GM21528 (cell line): ENCODE results near the gene TMEM190.
"Not testable (repeated sequence)": the region's sequence is repeated elsewhere in the genome, so short reads cannot be mapped to it uniquely, and the experiment has no call there.

Experiments
- ATAC-seq: cut with Tn5 transposase; IDR thresholded peaks from one replicate; pipeline ENCODE4 v1.9.1; 2021; ENCODE audit warnings: mild to moderate bottlenecking, moderate library complexity; ENCODE audit not compliant: unreplicated experiment, low FRiP score

Gene TMEM190

GRCh38 chr19:55418185-55418584 is 41.6 kb downstream of the TMEM190 start:
- ATAC-seq, result no peak

DNA sequence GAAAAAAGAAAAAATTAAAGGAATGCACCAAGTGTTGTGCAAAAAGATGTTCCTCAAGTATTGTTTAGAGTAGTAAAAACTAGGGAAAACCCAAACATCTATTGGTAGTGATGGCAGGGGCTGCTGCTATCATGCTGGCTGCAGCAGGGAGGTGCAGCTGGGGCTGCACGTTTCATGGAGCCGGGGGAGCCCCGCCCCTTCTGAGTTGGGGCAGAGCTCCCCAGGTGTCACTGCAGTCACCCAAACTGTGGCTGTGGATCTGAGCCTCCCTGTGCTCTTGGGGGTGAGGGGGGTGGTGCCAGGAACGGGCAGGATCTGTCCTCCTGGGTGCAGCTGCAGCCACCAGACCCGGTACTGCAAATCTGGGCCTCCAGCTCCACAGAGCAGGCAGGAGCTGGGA is 42.5 kb downstream of the TMEM190 start:
- no peak for ATAC-seq

DNA sequence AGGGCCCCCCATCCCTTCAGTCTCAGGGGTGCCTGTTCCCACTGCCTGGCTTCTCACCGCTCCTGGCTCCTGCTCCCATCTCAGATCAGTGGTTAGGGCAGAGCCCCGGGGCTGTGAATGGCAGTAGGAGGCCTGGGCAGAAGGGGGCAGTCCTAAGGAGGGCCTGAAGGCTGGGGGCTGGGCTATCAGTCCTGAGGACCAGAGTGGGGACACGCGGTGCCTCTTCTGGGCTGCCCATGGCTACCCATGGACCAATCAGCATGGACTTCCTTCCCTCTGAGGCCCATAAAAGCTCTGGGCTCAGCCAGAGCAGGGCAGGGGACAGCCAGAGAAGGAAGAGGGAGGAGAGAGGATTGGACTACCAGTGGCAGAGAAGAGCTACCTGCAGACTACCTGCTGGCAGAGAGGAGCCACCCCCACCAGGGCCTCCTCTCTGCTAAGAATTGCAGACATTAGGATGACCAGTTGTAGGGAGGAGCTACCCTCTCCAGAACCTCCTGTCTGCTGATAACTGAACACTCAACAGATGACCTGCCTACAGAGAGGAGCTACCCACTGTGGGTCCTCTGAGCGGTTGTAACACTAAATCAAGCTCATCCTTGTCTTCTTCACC is 43.1 kb downstream of the TMEM190 start:
- ATAC-seq, result no peak

GRCh38 chr19:55421281-55421680 is 44.7 kb downstream of the TMEM190 start:
- not testable (repeated sequence) for ATAC-seq

DNA sequence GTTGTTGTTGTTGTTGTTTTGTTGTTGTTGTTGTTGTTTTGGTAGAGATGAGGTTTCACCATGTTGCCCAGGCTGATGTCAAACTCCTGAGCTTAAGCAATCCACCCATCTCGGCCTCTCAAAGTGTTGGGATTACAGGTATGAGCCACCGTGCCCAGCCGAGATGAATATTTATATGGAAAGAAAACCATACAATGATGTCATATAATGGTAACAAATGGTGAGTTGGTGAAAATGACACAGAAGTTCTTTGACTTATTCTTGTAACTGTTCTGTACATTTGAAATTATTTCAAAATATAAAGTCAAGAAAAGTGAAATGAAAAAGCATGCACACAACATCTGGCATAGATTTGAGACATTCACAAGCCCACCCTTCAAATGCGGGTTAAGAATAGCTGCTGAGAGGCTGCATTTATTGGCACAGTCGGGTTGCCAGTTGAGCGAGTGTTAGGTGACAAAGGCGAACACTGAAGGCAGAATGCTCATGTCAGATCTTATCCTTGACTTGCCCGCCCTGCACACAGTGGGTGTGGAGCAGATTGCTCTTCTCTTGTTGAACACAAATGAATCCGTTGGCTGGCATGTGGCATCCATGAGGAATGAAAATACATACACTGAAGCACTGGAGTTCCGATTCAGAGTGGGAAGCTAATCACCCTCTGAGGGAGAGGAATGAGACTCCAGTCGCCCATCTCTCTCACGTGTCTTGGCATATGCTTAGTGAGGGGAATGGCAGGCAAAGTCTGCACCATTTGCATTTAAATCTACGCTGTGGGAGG is 46.8 kb downstream of the TMEM190 start:
- no peak for ATAC-seq

GRCh38 chr19:55424518-55424917 is 47.9 kb downstream of the TMEM190 start:
- ATAC-seq, result no peak

DNA sequence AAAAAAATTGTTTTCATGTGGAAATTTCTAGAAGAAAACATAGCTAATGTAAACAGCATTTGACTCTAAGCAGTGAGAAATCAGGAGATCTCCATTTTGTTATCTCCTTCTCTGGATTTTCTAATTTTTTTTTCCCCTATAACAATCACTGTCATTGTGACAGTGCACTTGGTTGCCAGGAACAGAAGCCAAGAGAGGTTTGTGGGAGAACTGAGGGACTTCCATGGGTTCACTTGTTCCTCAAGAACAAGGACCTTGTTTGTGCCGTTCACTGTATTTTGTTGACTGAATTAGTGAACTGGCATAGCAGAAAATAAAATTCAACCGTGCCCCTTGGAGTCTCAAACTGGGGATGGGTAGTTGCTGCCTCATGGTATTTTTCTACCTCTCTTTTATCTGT is 49.4 kb downstream of the TMEM190 start:
- ATAC-seq, result no peak
